ENCODE measurements around the gene INF2.

Gene INF2

DNA sequence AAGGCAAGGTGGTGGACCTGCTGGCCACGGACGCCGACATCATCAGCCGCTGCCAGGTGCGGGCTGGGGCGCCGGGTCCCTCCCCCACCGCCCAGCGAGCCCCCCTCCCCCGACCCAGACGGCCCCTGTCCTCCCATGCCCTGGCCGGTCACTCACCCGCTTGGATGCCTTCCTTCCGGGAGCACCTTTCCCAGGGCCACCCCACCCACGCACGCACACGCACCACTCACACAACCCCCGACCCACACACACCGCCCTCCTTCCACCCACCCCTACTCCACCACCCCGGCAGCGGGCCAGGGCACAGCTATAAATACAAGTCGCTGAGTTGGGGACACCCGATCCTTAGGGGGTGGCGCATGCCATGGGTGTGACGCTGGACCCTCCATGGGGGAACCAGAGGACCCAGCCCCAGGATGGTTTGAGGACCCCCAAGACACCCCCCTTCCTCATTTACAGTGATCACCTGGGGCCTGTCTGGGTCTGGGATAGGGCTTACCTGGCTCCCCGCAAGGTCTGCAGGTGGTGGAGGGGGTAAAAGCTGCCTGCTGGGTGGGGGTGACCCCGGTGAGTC, 35.1 kb downstream of the INF2 start:
- DNase-seq = peak in 1 of 2 donors; percentile 44

GRCh38 chr14:104724981-104725771, 35.8 kb downstream of the INF2 start:
- no peak overlapping the region for H3K4ac ChIP-seq (ENCODE audit: low read depth, low read length)
- no peak overlapping the region for H2BK5ac ChIP-seq (ENCODE audit: low read depth, low read length, poor library complexity)
- H3K79me1 ChIP-seq (ENCODE audit: low read length) = peaks cover 2% of the 10 kb centered on the region
- H3K4me2 ChIP-seq (ENCODE audit: low read length) = peak overlapping the region; percentile 94
- no peak overlapping the region for H3K27ac ChIP-seq (ENCODE audit: low read depth, low read length)
- WGBS (ENCODE audit: extremely low coverage, insufficient coverage, insufficient read length) = no CpG with 5 or more reads among the region's 24 CpGs
- peak overlapping the region; percentile 2 for H4K91ac ChIP-seq (ENCODE audit: low read depth, low read length)
- peaks cover 3 to 16% of the 10 kb centered on the region in 2 experiments for H3K4me1 ChIP-seq (ENCODE audit: control insufficient read depth in 1 of 2, insufficient read depth in 2 of 2, low read length in 2 of 2)
- no peak overlapping the region for H2AK5ac ChIP-seq (ENCODE audit: low read length)
- H3K27me3 ChIP-seq (ENCODE audit: insufficient read depth, low read length) = no peaks in the 10 kb centered on the region
- H4K8ac ChIP-seq (ENCODE audit: low read depth, low read length) = no peak overlapping the region
- H4K12ac ChIP-seq (ENCODE audit: low read depth, low read length) = no peak overlapping the region
- peak; percentile 47 to 55 for DNase-seq
- H2AFZ ChIP-seq (ENCODE audit: insufficient read depth, low read length, poor library complexity) = no peak overlapping the region
- peaks cover 13% of the 10 kb centered on the region in 2 experiments for H3K36me3 ChIP-seq (ENCODE audit: control insufficient read depth in 1 of 2, insufficient read depth in 2 of 2, low read length in 2 of 2)
- no peak overlapping the region for H3K18ac ChIP-seq (ENCODE audit: low read length)
- peaks cover 3% of the 10 kb centered on the region for H3K9me3 ChIP-seq (ENCODE audit: insufficient read depth, low read depth, low read length)
- no peak overlapping the region for H3K14ac ChIP-seq (ENCODE audit: low read length)
- H2BK12ac ChIP-seq (ENCODE audit: low read length) = no peak overlapping the region
- no peak overlapping the region for H3K9ac ChIP-seq (ENCODE audit: low read length)
- H3K79me2 ChIP-seq (ENCODE audit: control insufficient read depth, insufficient read depth, low read length, poor library complexity) = peaks cover 2% of the 10 kb centered on the region
- H3K4me3 ChIP-seq (ENCODE audit: low read depth, low read length) = no peak overlapping the region
- H2BK120ac ChIP-seq (ENCODE audit: insufficient read depth, low read length, poor library complexity) = no peak overlapping the region
- H3K23ac ChIP-seq (ENCODE audit: low read length) = no peak overlapping the region

More for the DNA sequence above, 35.1 kb downstream of the INF2 start:
- peaks cover 2% of the 10 kb centered on the region for H3K79me1 ChIP-seq (ENCODE audit: low read length)
- H3K4ac ChIP-seq (ENCODE audit: low read depth, low read length) = no peak overlapping the region
- H4K8ac ChIP-seq (ENCODE audit: low read depth, low read length) = peak overlapping the region; percentile 93
- H3K4me1 ChIP-seq (ENCODE audit: control insufficient read depth in 1 of 2, insufficient read depth in 2 of 2, low read length in 2 of 2) = peaks cover 3 to 16% of the 10 kb centered on the region in 2 experiments
- WGBS (ENCODE audit: extremely low coverage, insufficient coverage, insufficient read length) = no CpG with 5 or more reads among the region's 27 CpGs
- H3K36me3 ChIP-seq (ENCODE audit: control insufficient read depth in 1 of 2, insufficient read depth in 2 of 2, low read length in 2 of 2) = peaks cover 19 to 20% of the 10 kb centered on the region in 2 experiments
- peak overlapping the region; percentile 53 for H2BK12ac ChIP-seq (ENCODE audit: low read length)
- H4K12ac ChIP-seq (ENCODE audit: low read depth, low read length) = peak overlapping the region; percentile 90
- peak overlapping the region; percentile 71 for H3K9ac ChIP-seq (ENCODE audit: low read length)
- H3K14ac ChIP-seq (ENCODE audit: low read length) = peak overlapping the region; percentile 90
- H3K4me2 ChIP-seq (ENCODE audit: low read length) = peak overlapping the region; percentile 94
- peak overlapping the region; percentile 55 for H2AK5ac ChIP-seq (ENCODE audit: low read length)
- H4K91ac ChIP-seq (ENCODE audit: low read depth, low read length) = peak overlapping the region; percentile 67
- peak overlapping the region; percentile 69 for H2BK5ac ChIP-seq (ENCODE audit: low read depth, low read length, poor library complexity)
- peak overlapping the region; percentile 79 for H3K4me3 ChIP-seq (ENCODE audit: low read depth, low read length)
- peaks cover 2% of the 10 kb centered on the region for H3K79me2 ChIP-seq (ENCODE audit: control insufficient read depth, insufficient read depth, low read length, poor library complexity)
- H3K27ac ChIP-seq (ENCODE audit: low read depth, low read length) = no peak overlapping the region
- H2AFZ ChIP-seq (ENCODE audit: insufficient read depth, low read length, poor library complexity) = peak overlapping the region; percentile 75
- no peak overlapping the region for H3K23ac ChIP-seq (ENCODE audit: low read length)
- peak overlapping the region; percentile 83 for H3K18ac ChIP-seq (ENCODE audit: low read length)
- no peaks in the 10 kb centered on the region for H3K27me3 ChIP-seq (ENCODE audit: insufficient read depth, low read length)
- H3K9me3 ChIP-seq (ENCODE audit: insufficient read depth, low read depth, low read length) = peaks cover 3% of the 10 kb centered on the region
- H2BK120ac ChIP-seq (ENCODE audit: insufficient read depth, low read length, poor library complexity) = peak overlapping the region; percentile 62

- WGBS (ENCODE audit: extremely low coverage, insufficient coverage, insufficient read length) = no CpG with 5 or more reads among the region's 25 CpGs
Observed at GRCh38 chr14:104725772-104726548, 36.5 kb downstream of the INF2 start.

More at GRCh38 chr14:104725772-104726548, 36.5 kb downstream of the INF2 start:
- no peak overlapping the region for H3K27ac ChIP-seq (ENCODE audit: low read depth, low read length)
- no peak overlapping the region for H3K18ac ChIP-seq (ENCODE audit: low read length)
- H3K9me3 ChIP-seq (ENCODE audit: insufficient read depth, low read depth, low read length) = peaks cover 3% of the 10 kb centered on the region
- H4K12ac ChIP-seq (ENCODE audit: low read depth, low read length) = no peak overlapping the region
- no peak overlapping the region for H3K14ac ChIP-seq (ENCODE audit: low read length)
- H2AFZ ChIP-seq (ENCODE audit: insufficient read depth, low read length, poor library complexity) = no peak overlapping the region
- no peak overlapping the region for H3K4ac ChIP-seq (ENCODE audit: low read depth, low read length)
- no peak overlapping the region for H3K4me3 ChIP-seq (ENCODE audit: low read depth, low read length)
- H3K36me3 ChIP-seq (ENCODE audit: control insufficient read depth in 1 of 2, insufficient read depth in 2 of 2, low read length in 2 of 2) = peaks cover 7 to 8% of the 10 kb centered on the region in 2 experiments
- DNase-seq = peak in 1 of 2 donors; percentile 26
- H2BK120ac ChIP-seq (ENCODE audit: insufficient read depth, low read length, poor library complexity) = no peak overlapping the region
- H3K79me1 ChIP-seq (ENCODE audit: low read length) = peaks cover 2% of the 10 kb centered on the region
- H2BK12ac ChIP-seq (ENCODE audit: low read length) = no peak overlapping the region
- H4K91ac ChIP-seq (ENCODE audit: low read depth, low read length) = no peak overlapping the region
- peaks cover 3 to 16% of the 10 kb centered on the region in 2 experiments for H3K4me1 ChIP-seq (ENCODE audit: control insufficient read depth in 1 of 2, insufficient read depth in 2 of 2, low read length in 2 of 2)
- no peak overlapping the region for H2AK5ac ChIP-seq (ENCODE audit: low read length)
- no peak overlapping the region for H2BK5ac ChIP-seq (ENCODE audit: low read depth, low read length, poor library complexity)
- no peak overlapping the region for H3K23ac ChIP-seq (ENCODE audit: low read length)
- H3K9ac ChIP-seq (ENCODE audit: low read length) = no peak overlapping the region
- H4K8ac ChIP-seq (ENCODE audit: low read depth, low read length) = no peak overlapping the region
- H3K79me2 ChIP-seq (ENCODE audit: control insufficient read depth, insufficient read depth, low read length, poor library complexity) = peaks cover 2% of the 10 kb centered on the region
- H3K4me2 ChIP-seq (ENCODE audit: low read length) = no peak overlapping the region
- no peaks in the 10 kb centered on the region for H3K27me3 ChIP-seq (ENCODE audit: insufficient read depth, low read length)
